CD14-positive monocyte (primary cell): ENCODE data around the gene SLC2A9. TPM values are rescaled to one million over a fixed set of nuclear protein-coding genes. Genes with fewer than 3 reads are reported as not detected.
A peak's percentile ranks its signal among the peaks of the same experiment; 100 is the strongest.

Source experiments
- DNase-seq, 3 donors: peaks; one replicate each; pipeline ENCODE4 v3.0.0-alpha.2; 2011 to 2022
- H2AFZ ChIP-seq: 2 replicates; pipeline ENCODE4 v1.6.0; 2012; ENCODE audit warnings: mild to moderate bottlenecking, low read depth, low read length, inconsistent platforms; ENCODE audit not compliant: insufficient read depth, poor library complexity, severe bottlenecking
- H3K27ac ChIP-seq, 2 donors: 1 replicate in 1 of 2; 2 replicates in 1 of 2; pipeline ENCODE4 v1.5.1; 2012 to 2013; ENCODE audit warnings: low read length in 2 of 2, control low read depth in 1 of 2, inconsistent platforms in 1 of 2, low read depth in 1 of 2, mild to moderate bottlenecking in 1 of 2
- H3K27me3 ChIP-seq, 2 donors: one replicate each; pipeline versions ENCODE4 v1.6.0 to v1.6.1; 2011 to 2013; ENCODE audit warnings: low read length in 2 of 2; ENCODE audit not compliant: control insufficient read depth in 2 of 2, insufficient read depth in 2 of 2
- H3K36me3 ChIP-seq, 2 donors: replicated peaks in 1 of 2; 1 replicate in 1 of 2; 2 replicates in 1 of 2; pipeline versions ENCODE4 v1.5.1 to v1.6.1; 2012 to 2013; ENCODE audit warnings: low read length in 2 of 2, control low read depth in 1 of 2, inconsistent platforms in 1 of 2, mild to moderate bottlenecking in 1 of 2; ENCODE audit not compliant: insufficient read depth in 2 of 2, control insufficient read depth in 1 of 2
- H3K4me1 ChIP-seq, 2 donors: 1 replicate in 1 of 2; 2 replicates in 1 of 2; pipeline versions ENCODE4 v1.5.1 to v1.6.1; 2012 to 2013; ENCODE audit warnings: low read length in 2 of 2, control low read depth in 1 of 2, inconsistent platforms in 1 of 2, mild to moderate bottlenecking in 1 of 2, moderate library complexity in 1 of 2; ENCODE audit not compliant: insufficient read depth in 2 of 2, control insufficient read depth in 1 of 2
- H3K4me2 ChIP-seq: replicated peaks from 2 replicates; pipeline ENCODE3; 2012; ENCODE audit warnings: low read length, moderate library complexity, mild to moderate bottlenecking; ENCODE audit not compliant: poor library complexity, severe bottlenecking; ENCODE audit errors: extremely low read depth
- H3K4me3 ChIP-seq, 3 experiments: fragments of 200-600 bp in 1 of 3; sonication (generic) in 1 of 3; replicated peaks in 1 of 3; 1 replicate in 2 of 3; 2 replicates in 1 of 3; pipeline ENCODE4 v1.5.1; 2011 to 2013; ENCODE audit warnings: low read length in 3 of 3, mild to moderate bottlenecking in 3 of 3, control low read depth in 2 of 3, low read depth in 2 of 3, inconsistent platforms in 1 of 3, moderate library complexity in 1 of 3
- H3K79me2 ChIP-seq: 2 replicates; pipeline ENCODE4 v1.6.0; 2012; ENCODE audit warnings: mild to moderate bottlenecking, control low read depth, inconsistent platforms, low read length, moderate library complexity; ENCODE audit not compliant: insufficient read depth
- H3K9ac ChIP-seq: 2 replicates; pipeline ENCODE4 v1.6.0; 2017; ENCODE audit warnings: low read length, mild to moderate bottlenecking; ENCODE audit not compliant: insufficient read depth, poor library complexity, severe bottlenecking
- H3K9me3 ChIP-seq, 2 donors: replicated peaks in 1 of 2; 1 replicate in 1 of 2; 2 replicates in 1 of 2; pipeline versions ENCODE4 v1.5.1 to v1.6.1; 2012 to 2013; ENCODE audit warnings: low read length in 2 of 2, control low read depth in 1 of 2; ENCODE audit not compliant: control insufficient read depth in 1 of 2, insufficient read depth in 1 of 2
- H4K20me1 ChIP-seq: 2 replicates; pipeline ENCODE4 v1.6.0; 2012; ENCODE audit warnings: mild to moderate bottlenecking, low read length, control low read depth, moderate library complexity; ENCODE audit not compliant: insufficient read depth
- H3K27ac Mint-ChIP-seq, 7 donors: one replicate each; pipeline ENCODE4 v1.8.0; 2020; ENCODE audit warnings: mild to moderate bottlenecking in 7 of 7, mixed read lengths in 7 of 7, moderate library complexity in 6 of 7, inconsistent platforms in 2 of 7
- H3K27me3 Mint-ChIP-seq, 3 donors: one replicate each; pipeline ENCODE4 v1.8.0; 2021 to 2022; ENCODE audit warnings: low read depth in 3 of 3, mild to moderate bottlenecking in 3 of 3, mixed read lengths in 3 of 3, moderate library complexity in 3 of 3, inconsistent platforms in 1 of 3
- H3K36me3 Mint-ChIP-seq, 2 donors: one replicate each; pipeline ENCODE4 v1.8.0; 2020; ENCODE audit warnings: mixed read lengths in 2 of 2, inconsistent platforms in 1 of 2, mild to moderate bottlenecking in 1 of 2
- H3K4me1 Mint-ChIP-seq: one replicate; pipeline ENCODE4 v1.8.0; 2020; ENCODE audit warnings: mild to moderate bottlenecking, mixed read lengths
- H3K4me3 Mint-ChIP-seq, 2 donors: one replicate each; pipeline ENCODE4 v1.8.0; 2020; ENCODE audit warnings: mild to moderate bottlenecking in 2 of 2, mixed read lengths in 2 of 2, moderate library complexity in 1 of 2
- H3K9me3 Mint-ChIP-seq, 7 donors: one replicate each; pipeline ENCODE4 v1.8.0; 2020 to 2022; ENCODE audit warnings: mixed read lengths in 7 of 7, mild to moderate bottlenecking in 6 of 7, moderate library complexity in 6 of 7, inconsistent platforms in 2 of 7
- CTCF ChIP-seq: fragments of 200-600 bp; IDR thresholded peaks from one replicate; pipeline ENCODE4 v1.8.0; 2022; ENCODE audit warnings: antibody characterized with exemption, mild to moderate bottlenecking
- WGBS: methylation state at CpG from one replicate; pipeline ENCODE4 v1.1.5; 2013; ENCODE audit warnings: missing lambda C conversion rate; ENCODE audit not compliant: insufficient coverage; 5-methylcytosine and 5-hydroxymethylcytosine counted together
- intact Hi-C, 2 donors: fragments of 100-400 bp; cut with micrococcal nuclease; formaldehyde crosslinking; loops; one replicate each; pipeline versions ENCODE4 v1.15.0 to v1.15.1; 2023
- polyA plus RNA-seq, 3 donors: library from polyadenylated mRNA; depleted of rRNA in 1 of 3; unstranded in 2 of 3; stranded (reverse) in 1 of 3; fragments of 300-500 nt in 2 of 3; fragments of >200 nt in 1 of 3; fragmentation: Illumina TruSeq in 2 of 3; gene quantifications; 1 replicate in 2 of 3; 2 replicates in 1 of 3; pipeline ENCODE4 v1.2.3, GENCODE V29; 2012 to 2021

SLC2A9 gene
- polyA plus RNA-seq, 3 donors, result 27.3 to 38.6 (median 34.7) TPM

- Histone ChIP-seq H3K4me2 (no peak overlapping the region), H3K9ac (no peak overlapping the region), H4K20me1 (peaks cover 62% of the 10 kb centered on the region), H3K27ac (no peak overlapping the region), H3K36me3 (peaks cover 41 to 65% of the 10 kb centered on the region in 2 donors), H3K79me2 (peaks cover 76% of the 10 kb centered on the region), H3K4me1 (peaks cover 30 to 35% of the 10 kb centered on the region in 2 donors), H3K27me3 (no peaks in the 10 kb centered on the region), H2AFZ (no peak overlapping the region), H3K4me3 (no peak overlapping the region), H3K9me3 (no peaks in the 10 kb centered on the region)
- no peaks in the 10 kb centered on the region for H3K9me3 Mint-ChIP-seq
- TF ChIP-seq CTCF, result no peak
- no peak overlapping the region for H3K4me3 Mint-ChIP-seq
- DNase-seq, result no peak
- H3K27me3 Mint-ChIP-seq, result no peaks in the 10 kb centered on the region
- H3K4me1 Mint-ChIP-seq, result peaks cover 55% of the 10 kb centered on the region
- intact Hi-C loops, result loop anchor here (5.0 kb wide), 2 partner anchors 46 to 249 kb away; no protein-coding TSS in a partner anchor
- WGBS, result 75% methylated on average over 4 of the region's 6 CpGs
- no peak overlapping the region for H3K27ac Mint-ChIP-seq
- peaks cover 46 to 62% of the 10 kb centered on the region in 2 donors for H3K36me3 Mint-ChIP-seq
These were observed 5.1 kb downstream of the SLC2A9 start for GRCh38 chr4:10016169-10016568.

- Mint-ChIP-seq H3K4me1 (peaks cover 46% of the 10 kb centered on the region), H3K27ac (peak overlapping the region in 1 of 7 donors; percentile 23), H3K4me3 (no peak overlapping the region), H3K9me3 (no peaks in the 10 kb centered on the region), H3K36me3 (peaks cover 54 to 71% of the 10 kb centered on the region in 2 donors), H3K27me3 (no peaks in the 10 kb centered on the region)
- peaks cover 67% of the 10 kb centered on the region for H4K20me1 ChIP-seq
- intact Hi-C loops, result loop anchor here (5.0 kb wide), 2 partner anchors 47 to 248 kb away; no protein-coding TSS in a partner anchor
- no peak overlapping the region for H3K9ac ChIP-seq
- no peak overlapping the region for H3K4me3 ChIP-seq
- no peak overlapping the region for H3K4me2 ChIP-seq
- peak overlapping the region in 1 of 2 donors; percentile 45 for H3K27ac ChIP-seq
- peaks cover 75% of the 10 kb centered on the region for H3K79me2 ChIP-seq
- WGBS, result 62% methylated on average over 5 of the region's 7 CpGs
- H2AFZ ChIP-seq, result no peak overlapping the region
- H3K4me1 ChIP-seq, result peaks cover 21 to 26% of the 10 kb centered on the region in 2 donors
- no peaks in the 10 kb centered on the region for H3K27me3 ChIP-seq
- DNase-seq, result no peak
- no peaks in the 10 kb centered on the region for H3K9me3 ChIP-seq
- no peak for TF ChIP-seq CTCF
- H3K36me3 ChIP-seq, result peaks cover 49 to 75% of the 10 kb centered on the region in 2 donors
These were observed 6.0 kb downstream of the SLC2A9 start for GRCh38 chr4:10015140-10015753.
